ENCODE data around the gene GJD3.
A peak's percentile ranks its signal among the peaks of the same experiment; 100 is the strongest.
"Not testable (repeated sequence)": the region's sequence is repeated elsewhere in the genome, so short reads cannot be mapped to it uniquely, and the experiment has no call there.

The GJD3 gene

DNA sequence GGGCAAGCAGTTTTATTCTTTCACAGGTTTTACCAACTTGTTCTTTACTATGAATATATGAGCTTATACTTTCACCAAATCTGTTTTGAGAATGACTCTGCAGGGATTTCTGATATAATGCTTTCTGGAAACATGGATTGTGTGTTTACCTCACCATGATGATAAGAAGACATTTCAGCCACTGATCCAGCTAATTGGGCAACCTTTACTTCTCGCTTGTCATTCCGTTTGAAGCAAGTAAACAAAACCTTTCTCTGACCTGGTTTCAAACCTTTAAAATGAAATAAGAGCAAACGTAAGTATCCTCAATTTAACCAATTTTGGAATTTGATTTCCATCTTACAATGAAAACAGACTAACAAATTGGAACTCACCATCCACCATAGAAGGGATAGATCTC lies 39.5 kb upstream of the GJD3 start:
- no peak overlapping the region for H3K4me3 ChIP-seq (ENCODE audit: low read depth, low read length)
- TF ChIP-seq, protein P1, sequence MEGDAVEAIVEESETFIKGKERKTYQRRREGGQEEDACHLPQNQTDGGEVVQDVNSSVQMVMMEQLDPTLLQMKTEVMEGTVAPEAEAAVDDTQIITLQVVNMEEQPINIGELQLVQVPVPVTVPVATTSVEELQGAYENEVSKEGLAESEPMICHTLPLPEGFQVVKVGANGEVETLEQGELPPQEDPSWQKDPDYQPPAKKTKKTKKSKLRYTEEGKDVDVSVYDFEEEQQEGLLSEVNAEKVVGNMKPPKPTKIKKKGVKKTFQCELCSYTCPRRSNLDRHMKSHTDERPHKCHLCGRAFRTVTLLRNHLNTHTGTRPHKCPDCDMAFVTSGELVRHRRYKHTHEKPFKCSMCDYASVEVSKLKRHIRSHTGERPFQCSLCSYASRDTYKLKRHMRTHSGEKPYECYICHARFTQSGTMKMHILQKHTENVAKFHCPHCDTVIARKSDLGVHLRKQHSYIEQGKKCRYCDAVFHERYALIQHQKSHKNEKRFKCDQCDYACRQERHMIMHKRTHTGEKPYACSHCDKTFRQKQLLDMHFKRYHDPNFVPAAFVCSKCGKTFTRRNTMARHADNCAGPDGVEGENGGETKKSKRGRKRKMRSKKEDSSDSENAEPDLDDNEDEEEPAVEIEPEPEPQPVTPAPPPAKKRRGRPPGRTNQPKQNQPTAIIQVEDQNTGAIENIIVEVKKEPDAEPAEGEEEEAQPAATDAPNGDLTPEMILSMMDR (IDR thresholded peaks at IDR 0.05; ENCODE audit: control insufficient read depth, extremely low read depth, insufficient read depth), result no peak
- DNase-seq (ENCODE audit: low read depth), result no peak

DNA sequence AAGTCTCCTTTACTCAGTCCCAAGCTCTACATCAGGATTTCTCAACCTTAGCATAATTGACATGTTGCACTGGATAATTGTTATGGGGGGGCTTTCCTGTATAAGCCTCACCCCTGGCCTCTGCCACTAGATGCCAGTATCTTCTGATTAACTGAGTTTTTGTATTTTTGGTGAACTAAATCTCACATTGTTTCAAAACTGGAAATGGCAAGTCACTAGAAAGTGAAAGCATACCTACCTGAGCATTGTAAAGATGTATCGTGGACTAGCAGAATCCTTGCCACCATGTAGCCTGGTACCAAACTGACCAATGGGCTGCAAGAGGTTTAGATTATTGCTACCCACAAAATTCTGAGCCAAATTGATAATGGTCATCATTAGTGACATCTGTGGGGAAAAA lies 38.1 kb upstream of the GJD3 start:
- DNase-seq (ENCODE audit: low read depth), result no peak
- TF ChIP-seq, protein P1 (IDR thresholded peaks at IDR 0.05; ENCODE audit: control insufficient read depth, extremely low read depth, insufficient read depth), result no peak
- no peak overlapping the region for H3K4me3 ChIP-seq (ENCODE audit: low read depth, low read length)

DNA sequence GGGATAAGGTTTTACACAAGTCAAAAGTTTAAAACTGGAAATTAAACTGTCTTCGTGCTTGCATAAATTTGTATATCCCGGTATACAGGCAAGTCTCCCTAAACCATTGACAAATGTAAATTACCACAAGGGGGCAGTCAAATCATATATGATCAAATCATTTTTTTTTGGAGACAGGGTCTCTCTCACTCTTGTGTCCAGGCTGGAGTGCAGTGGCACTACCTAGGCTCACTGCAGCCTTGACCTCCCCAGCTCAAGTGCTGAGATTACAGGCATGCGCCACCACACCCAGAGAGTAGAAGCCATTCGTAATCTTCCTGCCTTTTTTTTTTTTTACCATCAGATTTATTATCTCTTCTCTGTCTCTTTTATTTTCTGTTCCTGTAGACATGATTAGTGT lies 34.6 kb upstream of the GJD3 start:
- TF ChIP-seq, protein P1 (IDR thresholded peaks at IDR 0.05; ENCODE audit: control insufficient read depth, extremely low read depth, insufficient read depth), result peak; percentile 48
- DNase-seq (ENCODE audit: low read depth), result no peak
- H3K4me3 ChIP-seq (ENCODE audit: low read depth, low read length), result no peak overlapping the region

DNA sequence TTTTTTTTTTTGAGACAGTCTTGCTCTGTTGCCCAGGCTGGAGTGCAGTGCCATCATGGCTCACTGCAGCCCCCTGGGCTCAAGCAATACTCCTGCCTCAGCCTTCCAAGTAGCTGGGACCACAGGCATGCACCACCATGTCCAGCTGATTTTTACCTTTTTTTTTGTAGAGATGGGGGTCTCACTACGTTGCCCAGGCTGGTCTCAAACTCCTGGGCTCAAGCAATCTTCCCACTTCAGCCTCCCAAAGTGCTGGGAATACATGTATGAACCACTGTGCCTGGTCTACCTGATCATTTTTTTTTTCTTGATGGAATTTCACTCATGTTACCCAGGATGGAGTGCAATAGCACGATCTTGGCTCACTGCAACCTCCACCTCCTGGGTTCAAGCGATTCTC lies 22.0 kb upstream of the GJD3 start:
- DNase-seq (ENCODE audit: low read depth); H3K4me3 ChIP-seq (ENCODE audit: low read depth, low read length): not testable (repeated sequence)

DNA sequence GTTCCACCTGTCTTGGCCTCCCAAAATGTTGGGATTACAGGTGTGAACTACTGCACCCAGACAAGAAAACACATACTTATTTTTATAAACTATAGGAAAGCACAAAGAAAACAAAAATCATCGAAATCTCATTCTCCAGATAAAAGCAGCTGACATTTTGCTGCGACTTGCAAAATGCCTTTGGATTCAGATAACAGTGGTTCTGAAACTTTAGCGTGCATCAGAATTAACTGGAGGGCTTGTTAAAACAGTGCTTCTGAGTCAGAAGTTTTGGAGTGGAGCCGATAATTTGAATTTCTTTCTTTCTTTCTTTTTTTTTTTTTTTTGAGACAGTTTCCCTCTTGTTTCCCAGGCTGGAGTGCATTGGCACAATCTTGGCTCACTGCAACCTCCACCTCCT lies 17.7 kb upstream of the GJD3 start:
- TF ChIP-seq, protein P1 (IDR thresholded peaks at IDR 0.05; ENCODE audit: control insufficient read depth, extremely low read depth, insufficient read depth), result no peak
- no peak for DNase-seq (ENCODE audit: low read depth)
- no peak overlapping the region for H3K4me3 ChIP-seq (ENCODE audit: low read depth, low read length)

DNA sequence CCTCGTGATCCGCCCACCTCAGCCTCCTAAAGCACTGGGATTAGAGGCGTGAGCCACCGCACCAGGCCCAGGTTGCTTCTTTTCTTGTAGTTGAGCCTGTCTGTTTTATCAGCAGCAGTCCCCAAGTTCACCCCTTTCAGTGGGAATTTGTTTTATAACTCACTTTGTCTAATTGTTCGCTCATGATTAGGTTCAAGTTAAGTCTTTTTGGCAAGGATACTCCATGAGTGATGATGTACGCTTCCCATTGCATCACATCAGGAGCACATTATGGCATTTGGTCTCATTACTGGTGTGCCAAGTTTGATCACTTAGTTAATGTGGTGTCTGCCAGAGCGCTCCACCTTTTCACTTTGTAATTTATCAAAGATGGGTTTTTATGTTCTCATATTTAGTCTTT lies 14.4 kb upstream of the GJD3 start:
- H3K4me3 ChIP-seq (ENCODE audit: low read depth, low read length), result no peak overlapping the region
- no peak for DNase-seq (ENCODE audit: low read depth)
- TF ChIP-seq, protein P1 (IDR thresholded peaks at IDR 0.05; ENCODE audit: control insufficient read depth, extremely low read depth, insufficient read depth), result no peak

DNA sequence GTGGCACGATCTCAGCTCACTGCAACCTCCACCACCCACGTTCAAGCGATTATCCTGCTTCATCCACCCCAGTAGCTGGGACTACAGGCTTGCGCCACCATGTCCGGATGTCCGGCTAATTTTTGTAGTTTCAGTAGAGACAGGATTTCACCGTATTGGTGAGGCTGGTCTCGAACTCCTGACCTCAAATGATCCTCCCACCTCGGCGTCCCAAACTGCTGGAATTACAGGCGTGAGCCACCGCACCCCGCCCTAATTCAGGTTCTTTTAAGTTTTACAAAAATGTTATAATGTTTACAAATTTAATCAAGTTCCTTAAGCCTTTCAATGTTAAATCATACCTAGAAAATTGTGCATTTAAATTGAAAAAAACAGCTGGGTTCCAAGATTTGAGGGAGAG lies 13.3 kb upstream of the GJD3 start:
- no peak for DNase-seq (ENCODE audit: low read depth)
- TF ChIP-seq, protein P1 (IDR thresholded peaks at IDR 0.05; ENCODE audit: control insufficient read depth, extremely low read depth, insufficient read depth), result no peak
- H3K4me3 ChIP-seq (ENCODE audit: low read depth, low read length), result no peak overlapping the region

DNA sequence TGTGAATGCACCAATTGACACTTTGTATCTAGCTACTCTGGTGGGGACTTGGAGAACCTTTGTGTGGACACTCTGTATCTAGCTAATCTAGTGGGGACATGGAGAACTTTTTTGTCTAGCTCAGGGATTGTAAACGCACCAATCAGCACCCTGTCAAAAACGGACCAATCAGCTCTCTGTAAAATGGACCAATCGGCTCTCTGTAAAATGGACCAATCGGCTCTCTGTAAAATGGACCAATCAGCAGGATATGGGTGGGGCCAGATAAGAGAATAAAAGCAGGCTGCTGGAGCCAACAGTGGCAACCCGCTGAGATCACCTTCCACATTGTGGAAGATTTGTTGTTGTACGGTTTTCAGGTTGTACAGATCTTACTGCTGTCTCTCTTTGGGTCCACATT lies 12.0 kb upstream of the GJD3 start:
- H3K4me3 ChIP-seq (ENCODE audit: low read depth, low read length); DNase-seq (ENCODE audit: low read depth): not testable (repeated sequence)

DNA sequence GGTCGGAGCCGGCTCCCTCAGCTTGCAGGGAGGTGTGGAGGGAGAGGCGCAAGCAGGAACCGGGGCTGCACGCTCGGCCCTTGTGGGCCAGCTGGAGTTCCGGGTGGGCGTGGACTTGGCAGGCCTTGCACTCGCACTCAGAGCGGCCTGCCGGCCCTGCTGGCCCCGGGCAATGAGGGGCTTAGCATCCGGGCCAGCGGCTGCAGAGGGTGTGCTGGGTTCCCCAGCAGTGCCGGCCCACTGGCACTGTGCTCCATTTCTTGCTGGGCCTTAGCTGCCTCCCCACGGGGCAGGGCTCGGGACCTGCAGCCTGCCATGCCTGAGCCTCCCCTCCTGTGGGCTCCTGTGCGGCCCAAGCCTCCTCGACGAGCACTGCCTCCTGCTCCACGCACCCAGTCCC lies 11.2 kb upstream of the GJD3 start:
- H3K4me3 ChIP-seq (ENCODE audit: low read depth, low read length); DNase-seq (ENCODE audit: low read depth): not testable (repeated sequence)
